HT-29 (cell line): ENCODE data around the gene RBM7. TPM values are rescaled to one million over a fixed set of nuclear protein-coding genes. Genes with fewer than 3 reads are reported as not detected.

ENCODE experiments used
- DNase-seq: peaks from one replicate; pipeline ENCODE4 v3.0.0-alpha.2; 2015; ENCODE audit warnings: low spot score
- total RNA-seq: library from RNA; depleted of rRNA; stranded (reverse); fragments of >200 nt; shearing (Covaris generic); gene quantifications from 2 replicates; pipeline ENCODE4 v1.2.3, GENCODE V29; 2014; rRNA removed

Gene RBM7
- total RNA-seq, 1 experiment from 2014 or later: 24.0 TPM

GRCh38 chr11:114447892-114448291, 47.4 kb downstream of the RBM7 start:
- no peak for DNase-seq

DNA sequence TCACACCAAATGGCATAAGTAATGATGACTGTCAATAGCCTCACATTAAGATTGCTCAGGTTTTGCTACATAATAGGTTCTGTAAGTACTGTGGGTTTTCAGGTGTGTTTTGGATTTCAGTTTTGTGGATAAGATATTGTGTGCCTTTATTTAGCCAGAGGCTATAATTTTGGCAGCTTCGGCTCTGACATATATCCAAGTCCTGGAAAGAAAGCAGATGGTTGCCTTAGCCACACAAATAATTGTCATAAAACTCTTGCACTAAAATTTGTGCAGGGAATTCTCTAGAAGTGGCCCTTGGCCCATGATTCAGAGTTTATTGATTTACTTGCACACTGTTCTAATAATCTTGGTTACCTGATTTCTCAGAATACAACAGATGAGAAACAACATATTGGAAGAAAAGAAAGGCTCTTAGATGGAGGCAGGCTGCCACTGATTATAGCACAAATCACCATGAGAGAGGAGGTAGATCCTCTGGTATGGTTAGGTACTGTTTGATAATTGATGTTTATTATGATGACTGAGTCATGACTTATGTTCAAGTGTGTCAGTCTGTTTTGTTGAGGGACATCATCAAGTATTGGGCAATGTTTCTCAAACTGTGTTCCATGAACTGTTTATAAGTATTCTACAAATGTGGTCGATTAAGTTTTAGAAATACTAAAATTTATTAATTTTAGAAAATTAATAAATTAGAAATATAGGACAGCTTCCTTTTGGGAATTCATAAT, 48.5 kb downstream of the RBM7 start:
- DNase-seq: no peak

- DNase-seq: no peak
Observed at GRCh38 chr11:114449845-114450244, 49.4 kb downstream of the RBM7 start.

- DNase-seq: no peak
Observed at GRCh38 chr11:114452399-114452798, 51.9 kb downstream of the RBM7 start.

Other genes with a start within 250 kb of the RBM7 start
- 60.2 and 91.4 TPM in 2 replicates for gene NNMT, start 104.3 kb upstream of the RBM7 start, total RNA-seq
- gene C11orf71, start 155 bp upstream of the RBM7 start, total RNA-seq: 6.3 and 12.9 TPM in 2 replicates
- 94.3 and 95.7 TPM in 2 replicates for gene REXO2, start 38.8 kb downstream of the RBM7 start, total RNA-seq
- not detected in 2 replicates for gene NXPE1, start 159.2 kb downstream of the RBM7 start, total RNA-seq
- not detected in 2 replicates for gene NXPE4, start 195.1 kb downstream of the RBM7 start, total RNA-seq